Transverse colon (tissue), 4 donors: ENCODE results near the gene EIF3A. TPM values are rescaled to one million over a fixed set of nuclear protein-coding genes. Genes with fewer than 3 reads are reported as not detected.

Experiments
- DNase-seq: peaks from one replicate; pipeline ENCODE4 v3.0.0-alpha.2; 2019
- H3K27ac ChIP-seq, 4 donors: fragments of 200-600 bp; sonication (generic); 2 replicates each; pipeline ENCODE4 v1.5.1; 2016 to 2018; ENCODE audit warnings: inconsistent platforms in 4 of 4
- H3K27me3 ChIP-seq: fragments of 200-600 bp; sonication (generic); 2 replicates; pipeline ENCODE4 v1.5.1; 2017; ENCODE audit warnings: inconsistent platforms
- H3K36me3 ChIP-seq, 4 donors: fragments of 200-600 bp; sonication (generic); 2 replicates each; pipeline ENCODE4 v1.5.1; 2017 to 2019; ENCODE audit warnings: inconsistent platforms in 4 of 4
- H3K4me1 ChIP-seq, 4 donors: fragments of 200-600 bp; sonication (generic); 2 replicates each; pipeline ENCODE4 v1.5.1; 2017 to 2020; ENCODE audit warnings: inconsistent platforms in 4 of 4
- H3K4me3 ChIP-seq, 4 donors: fragments of 200-600 bp; sonication (generic); 1 replicate in 1 of 4; 2 replicates in 3 of 4; pipeline versions ENCODE4 v1.5.1 to v1.6.1; 2017 to 2019; ENCODE audit warnings: inconsistent platforms in 4 of 4
- H3K9me3 ChIP-seq, 2 donors: fragments of 200-600 bp; sonication (generic); 2 replicates each; pipeline ENCODE4 v1.5.1; 2017 to 2019; ENCODE audit warnings: inconsistent platforms in 2 of 2
- EP300 ChIP-seq: sonication (generic); formaldehyde crosslinking; IDR thresholded peaks from one replicate; pipeline ENCODE4 v1.6.1; 2017; ENCODE audit warnings: antibody characterized with exemption, low read depth
- POLR2A ChIP-seq: fragments of 450-650 bp; IDR thresholded peaks from one replicate; pipeline ENCODE4 v1.6.1; 2016; ENCODE audit warnings: antibody characterized with exemption, mild to moderate bottlenecking, moderate library complexity
- POLR2AphosphoS5 ChIP-seq, 3 donors: sonication (generic); formaldehyde crosslinking; IDR thresholded peaks; one replicate each; pipeline ENCODE4 v1.6.1; 2016; ENCODE audit warnings: antibody characterized with exemption in 3 of 3
- WGBS, 2 donors: methylation state at CpG; one replicate each; pipeline ENCODE4 v1.1.5; 2018; ENCODE audit warnings: low coverage in 1 of 2; 5-methylcytosine and 5-hydroxymethylcytosine counted together
- in situ Hi-C, 4 donors: fragments of 200-750 bp; cut with MboI; loops; one replicate each; pipeline versions ENCODE4 v1.15.0 to v1.15.1; 2017; ENCODE audit warnings: low sequenced_read_pairs in 3 of 4, low pct_ligation_motif_present in 1 of 4, low pct_unique_long_range_greater_than_20kb in 1 of 4
- intact Hi-C: fragments of 100-400 bp; cut with DNase I; formaldehyde crosslinking; loops from one replicate; pipeline ENCODE4 v1.15.1; 2023; ENCODE audit warnings: low total_unique reads
- total RNA-seq, 4 donors: library from RNA; depleted of rRNA; stranded (reverse); fragments of >200 nt; gene quantifications; one replicate each; pipeline ENCODE4 v1.1.0, GENCODE V29; 2016
- TF ChIP-seq, protein P1 (sequence below), 5 experiments: fragments of 200-600 bp in 3 of 5; fragments of 450-650 bp in 2 of 5; sonication (generic) in 3 of 5; IDR thresholded peaks; 1 replicate in 2 of 5; 2 replicates in 3 of 5; pipeline ENCODE4 v1.5.1; 2016 to 2017; ENCODE audit warnings: antibody characterized with exemption in 5 of 5, inconsistent platforms in 3 of 5, mild to moderate bottlenecking in 2 of 5, moderate library complexity in 1 of 5

EIF3A gene
- total RNA-seq, 4 donors from 2014 or later: 68.1 to 119 (median 99.6) TPM

GRCh38 chr10:119049777-119050176 is 30.8 kb downstream of the EIF3A start:
- DNase-seq: no peak
- no peak overlapping the region for H3K27ac ChIP-seq
- H3K4me1 ChIP-seq: peaks cover 0 to 2% (median under 1%) of the 10 kb centered on the region in 4 donors
- H3K27me3 ChIP-seq: no peaks in the 10 kb centered on the region
- intact Hi-C loops: no loop called here
- in situ Hi-C loops: loop anchor here in 1 of 4 donors (25.0 kb wide), 1 partner anchor 88 kb away; no protein-coding TSS in a partner anchor
- H3K4me3 ChIP-seq: no peak overlapping the region
- TF ChIP-seq POLR2A (no peak), EP300 (no peak), POLR2AphosphoS5 (IDR thresholded peaks at IDR 0.05) (no peak)
- TF ChIP-seq, protein P1, sequence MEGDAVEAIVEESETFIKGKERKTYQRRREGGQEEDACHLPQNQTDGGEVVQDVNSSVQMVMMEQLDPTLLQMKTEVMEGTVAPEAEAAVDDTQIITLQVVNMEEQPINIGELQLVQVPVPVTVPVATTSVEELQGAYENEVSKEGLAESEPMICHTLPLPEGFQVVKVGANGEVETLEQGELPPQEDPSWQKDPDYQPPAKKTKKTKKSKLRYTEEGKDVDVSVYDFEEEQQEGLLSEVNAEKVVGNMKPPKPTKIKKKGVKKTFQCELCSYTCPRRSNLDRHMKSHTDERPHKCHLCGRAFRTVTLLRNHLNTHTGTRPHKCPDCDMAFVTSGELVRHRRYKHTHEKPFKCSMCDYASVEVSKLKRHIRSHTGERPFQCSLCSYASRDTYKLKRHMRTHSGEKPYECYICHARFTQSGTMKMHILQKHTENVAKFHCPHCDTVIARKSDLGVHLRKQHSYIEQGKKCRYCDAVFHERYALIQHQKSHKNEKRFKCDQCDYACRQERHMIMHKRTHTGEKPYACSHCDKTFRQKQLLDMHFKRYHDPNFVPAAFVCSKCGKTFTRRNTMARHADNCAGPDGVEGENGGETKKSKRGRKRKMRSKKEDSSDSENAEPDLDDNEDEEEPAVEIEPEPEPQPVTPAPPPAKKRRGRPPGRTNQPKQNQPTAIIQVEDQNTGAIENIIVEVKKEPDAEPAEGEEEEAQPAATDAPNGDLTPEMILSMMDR (IDR thresholded peaks at IDR 0.05): no peak
- WGBS, 2 donors: 87 to 96% methylated on average over 14 of the region's 14 CpGs
- no peaks in the 10 kb centered on the region for H3K9me3 ChIP-seq
- peaks cover 0 to 92% (median 45%) of the 10 kb centered on the region in 4 donors for H3K36me3 ChIP-seq

DNA sequence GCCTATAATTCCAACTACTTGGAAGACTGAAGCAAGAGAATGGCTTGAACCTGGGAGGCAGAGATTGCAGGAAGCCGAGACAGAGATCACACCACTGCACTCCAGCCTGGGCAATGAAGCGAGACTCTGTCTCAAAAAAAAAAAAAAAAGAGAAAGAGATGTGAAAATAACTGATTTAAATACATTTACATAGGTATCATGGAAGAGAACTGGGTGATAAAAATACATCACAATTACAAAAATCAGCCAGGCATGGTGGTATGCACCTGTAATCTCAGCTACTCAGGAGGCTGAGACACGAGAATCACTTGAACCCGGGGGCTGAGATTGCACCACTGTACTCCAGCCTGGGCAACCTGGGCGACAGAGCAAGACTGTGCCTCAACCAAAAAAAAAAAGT is 31.3 kb downstream of the EIF3A start:
- Histone ChIP-seq H3K36me3 (peaks cover 0 to 90% (median 45%) of the 10 kb centered on the region in 4 donors), H3K9me3 (no peaks in the 10 kb centered on the region), H3K27ac (no peak overlapping the region), H3K4me1 (no peaks in the 10 kb centered on the region), H3K4me3 (no peak overlapping the region), H3K27me3 (no peaks in the 10 kb centered on the region)
- WGBS, 2 donors: 70 to 92% methylated on average over 2 to 5 of the region's 5 CpGs
- in situ Hi-C loops: loop anchor here in 1 of 4 donors (25.0 kb wide), 1 partner anchor 88 kb away; no protein-coding TSS in a partner anchor
- intact Hi-C loops: no loop called here
- TF ChIP-seq EP300 (no peak), POLR2A (no peak), POLR2AphosphoS5 (IDR thresholded peaks at IDR 0.05) (no peak)
- TF ChIP-seq, protein P1 (IDR thresholded peaks at IDR 0.05): no peak
- no peak for DNase-seq

GRCh38 chr10:119045561-119045960 is 35.1 kb downstream of the EIF3A start:
- Histone ChIP-seq H3K27me3 (no peaks in the 10 kb centered on the region), H3K4me3 (no peak overlapping the region), H3K4me1 (no peaks in the 10 kb centered on the region), H3K36me3 (peaks cover 0 to 95% (median 46%) of the 10 kb centered on the region in 4 donors), H3K27ac (no peak overlapping the region), H3K9me3 (no peaks in the 10 kb centered on the region)
- intact Hi-C loops: no loop called here
- TF ChIP-seq EP300 (no peak), POLR2AphosphoS5 (IDR thresholded peaks at IDR 0.05) (no peak), POLR2A (no peak)
- TF ChIP-seq, protein P1 (IDR thresholded peaks at IDR 0.05): no peak
- 88 to 89% methylated on average over 7 of the region's 7 CpGs for WGBS, 2 donors
- in situ Hi-C loops: loop anchor here in 1 of 4 donors (25.0 kb wide), 1 partner anchor 92 kb away; no protein-coding TSS in a partner anchor
- no peak for DNase-seq

DNA sequence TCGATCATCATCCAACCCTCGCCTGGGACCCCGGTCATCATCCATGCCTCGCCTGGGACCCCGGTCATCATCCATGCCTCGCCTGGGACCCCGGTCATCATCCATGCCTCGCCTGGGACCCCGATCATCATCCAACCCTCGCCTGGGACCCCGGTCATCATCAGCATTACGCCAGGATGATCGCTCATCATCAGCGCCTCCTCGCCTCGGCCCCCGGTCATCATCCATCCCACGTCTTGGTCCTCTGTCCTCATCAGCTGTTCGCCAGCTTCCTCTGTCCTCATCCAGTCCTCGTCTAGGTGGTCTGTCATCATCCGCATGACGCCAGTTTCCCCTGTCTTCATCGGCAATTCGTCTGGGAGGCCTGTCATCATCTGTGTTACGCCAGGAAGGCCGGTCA is 38.4 kb downstream of the EIF3A start:
- no peak for TF ChIP-seq POLR2AphosphoS5 (IDR thresholded peaks at IDR 0.05)
- no peak for TF ChIP-seq POLR2A
- TF ChIP-seq, protein P1 (IDR thresholded peaks at IDR 0.05): no peak
- no peak for TF ChIP-seq EP300
- Histone ChIP-seq H3K27me3 (no peaks in the 10 kb centered on the region), H3K36me3 (peaks cover 0 to 96% (median 47%) of the 10 kb centered on the region in 4 donors), H3K27ac (no peak overlapping the region), H3K4me1 (no peaks in the 10 kb centered on the region), H3K9me3 (no peaks in the 10 kb centered on the region), H3K4me3 (no peak overlapping the region)
- in situ Hi-C loops: loop anchor here in 1 of 4 donors (25.0 kb wide), 1 partner anchor 95 kb away; no protein-coding TSS in a partner anchor
- WGBS, 2 donors: 93 to 95% methylated on average over 5 to 26 of the region's 26 CpGs
- intact Hi-C loops: no loop called here
- DNase-seq: no peak
